Mesothelial cell of epicardium (in vitro differentiated cells): ENCODE measurements around the gene CCDC194. TPM values are rescaled to one million over a fixed set of nuclear protein-coding genes. Genes with fewer than 3 reads are reported as not detected.

Experiments
- DNase-seq, 2 experiments: peaks; one replicate each; pipeline ENCODE4 v3.0.0; 2021; ENCODE audit warnings: low spot score in 2 of 2; ENCODE audit not compliant: unreplicated experiment in 2 of 2
- H3K27ac Mint-ChIP-seq: 2 replicates; pipeline ENCODE4 v1.8.0; 2021; ENCODE audit warnings: mixed read lengths
- H3K27me3 Mint-ChIP-seq: 2 replicates; pipeline ENCODE4 v1.8.0; 2021; ENCODE audit warnings: low read depth, mixed read lengths
- H3K36me3 Mint-ChIP-seq: 2 replicates; pipeline ENCODE4 v1.8.0; 2021; ENCODE audit warnings: mixed read lengths
- H3K4me1 Mint-ChIP-seq: 2 replicates; pipeline ENCODE4 v1.8.0; 2021; ENCODE audit warnings: mixed read lengths
- H3K4me3 Mint-ChIP-seq: 2 replicates; pipeline ENCODE4 v1.8.0; 2021; ENCODE audit warnings: mild to moderate bottlenecking, moderate library complexity, mixed read lengths
- H3K9me3 Mint-ChIP-seq: 2 replicates; pipeline ENCODE4 v1.8.0; 2021; ENCODE audit warnings: mixed read lengths
- CTCF ChIP-seq: fragments of 200-600 bp; sonication (generic); IDR thresholded peaks from one replicate; pipeline ENCODE4 v1.5.0; 2021; ENCODE audit warnings: antibody characterized with exemption; ENCODE audit not compliant: unreplicated experiment
- total RNA-seq: library from RNA; stranded (reverse); gene quantifications from 3 replicates; pipeline ENCODE4 v1.2.1, GENCODE V29; 2021

The CCDC194 gene
- total RNA-seq, 1 donor from 2014 or later: 11.9 TPM

DNA sequence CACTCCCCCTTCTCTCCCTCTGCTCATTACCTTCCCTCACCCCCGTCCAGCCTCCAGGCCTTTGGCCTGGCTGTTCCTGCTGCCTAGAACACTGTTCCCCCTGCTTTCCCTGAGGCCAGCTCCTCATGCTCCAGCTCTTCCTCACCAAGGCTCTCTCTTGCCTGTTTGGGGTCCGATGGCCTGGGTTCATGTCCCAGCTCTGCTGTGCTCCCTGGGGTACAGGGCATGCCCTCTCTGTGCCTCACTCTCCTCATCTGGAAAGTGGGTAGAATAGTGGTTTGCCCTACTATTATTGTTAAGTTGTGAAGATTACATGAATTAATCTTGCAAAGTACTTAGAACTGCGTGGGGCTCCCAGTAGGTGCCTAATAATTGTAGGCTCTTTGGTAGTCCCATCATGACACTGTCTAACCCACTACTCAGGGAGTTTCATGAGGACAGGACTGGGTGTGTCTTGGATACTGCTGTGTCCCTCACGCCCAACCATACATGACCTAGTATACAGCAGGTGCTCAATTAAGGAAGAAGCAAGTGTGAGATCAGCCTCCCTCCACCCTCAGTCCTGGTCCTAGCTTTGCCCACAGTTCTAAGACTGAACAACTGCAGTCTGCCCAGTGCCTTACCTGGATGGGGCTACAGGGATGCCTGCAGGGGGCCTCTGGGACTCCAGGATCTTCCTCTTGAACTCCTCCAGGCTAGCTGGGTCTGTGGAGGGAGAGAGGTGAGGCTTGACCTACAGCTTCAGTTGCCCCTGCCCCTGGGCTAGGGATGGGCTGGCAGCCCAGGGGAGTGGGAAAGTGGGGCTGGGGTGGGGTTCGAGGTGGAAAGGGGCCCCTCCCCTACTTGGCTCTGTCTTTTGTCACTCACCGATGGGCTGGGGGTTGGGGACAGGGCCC, 33.8 kb downstream of the CCDC194 start:
- H3K4me3 Mint-ChIP-seq: no peak overlapping the region
- no peak overlapping the region for H3K27ac Mint-ChIP-seq
- H3K36me3 Mint-ChIP-seq: no peaks in the 10 kb centered on the region
- no peaks in the 10 kb centered on the region for H3K9me3 Mint-ChIP-seq
- H3K4me1 Mint-ChIP-seq: no peaks in the 10 kb centered on the region
- TF ChIP-seq CTCF: no peak
- H3K27me3 Mint-ChIP-seq: peaks cover 4% of the 10 kb centered on the region
- DNase-seq: no peak

- H3K36me3 Mint-ChIP-seq: no peaks in the 10 kb centered on the region
- H3K27ac Mint-ChIP-seq: no peak overlapping the region
Measured at GRCh38 chr19:17358395-17358794, 35.6 kb downstream of the CCDC194 start.

GRCh38 chr19:17357724-17358123, 36.3 kb downstream of the CCDC194 start:
- TF ChIP-seq CTCF: no peak
- no peak for DNase-seq
- Mint-ChIP-seq H3K4me3 (no peak overlapping the region), H3K27me3 (peaks cover 2% of the 10 kb centered on the region), H3K36me3 (no peaks in the 10 kb centered on the region), H3K4me1 (no peaks in the 10 kb centered on the region), H3K9me3 (no peaks in the 10 kb centered on the region), H3K27ac (no peak overlapping the region)

More at GRCh38 chr19:17358395-17358794, 35.6 kb downstream of the CCDC194 start:
- Mint-ChIP-seq H3K4me3 (no peak overlapping the region), H3K9me3 (no peaks in the 10 kb centered on the region), H3K27me3 (peaks cover 3% of the 10 kb centered on the region), H3K4me1 (no peaks in the 10 kb centered on the region)
- DNase-seq: no peak
- TF ChIP-seq CTCF: no peak

GRCh38 chr19:17357078-17357666, 36.8 kb downstream of the CCDC194 start:
- DNase-seq: no peak
- no peaks in the 10 kb centered on the region for H3K36me3 Mint-ChIP-seq
- H3K4me1 Mint-ChIP-seq: no peaks in the 10 kb centered on the region
- no peaks in the 10 kb centered on the region for H3K9me3 Mint-ChIP-seq
- no peak for TF ChIP-seq CTCF
- H3K27ac Mint-ChIP-seq: no peak overlapping the region
- peaks cover 1% of the 10 kb centered on the region for H3K27me3 Mint-ChIP-seq
- H3K4me3 Mint-ChIP-seq: no peak overlapping the region

- TF ChIP-seq CTCF: no peak
- Mint-ChIP-seq H3K27me3 (peaks cover 4% of the 10 kb centered on the region), H3K9me3 (no peaks in the 10 kb centered on the region), H3K4me1 (peaks cover 4% of the 10 kb centered on the region), H3K36me3 (no peaks in the 10 kb centered on the region), H3K4me3 (no peak overlapping the region), H3K27ac (no peak overlapping the region)
- DNase-seq: no peak
Measured at GRCh38 chr19:17353386-17353785, 40.6 kb downstream of the CCDC194 start.
